Central memory CD4-positive, alpha-beta T cell (primary cell): ENCODE data around the gene RIPPLY1.
"Not testable (repeated sequence)": the region's sequence is repeated elsewhere in the genome, so short reads cannot be mapped to it uniquely, and the experiment has no call there.

Experiments used
- DNase-seq: peaks from one replicate; pipeline ENCODE4 v3.0.0; 2022

RIPPLY1 gene

GRCh38 chrX:106906361-106906760 lies 3.2 kb upstream of the RIPPLY1 start:
- no peak for DNase-seq

- DNase-seq = no peak
Measured at GRCh38 chrX:106905064-106905708, 2.0 kb upstream of the RIPPLY1 start.

GRCh38 chrX:106903856-106904528 lies 851 bp upstream of the RIPPLY1 start:
- DNase-seq = no peak

GRCh38 chrX:106902684-106903083 lies 457 bp downstream of the RIPPLY1 start:
- DNase-seq = no peak

GRCh38 chrX:106901781-106902219 lies 1.3 kb downstream of the RIPPLY1 start:
- DNase-seq = no peak

- no peak for DNase-seq
Measured at GRCh38 chrX:106901341-106901740, 1.8 kb downstream of the RIPPLY1 start.

- no peak for DNase-seq
Measured at GRCh38 chrX:106899841-106900240, 3.3 kb downstream of the RIPPLY1 start.

- no peak for DNase-seq
Measured at GRCh38 chrX:106899276-106899675, 3.9 kb downstream of the RIPPLY1 start.

GRCh38 chrX:106898462-106898861 lies 4.7 kb downstream of the RIPPLY1 start:
- DNase-seq = peak; percentile 29

GRCh38 chrX:106897259-106897658 lies 5.9 kb downstream of the RIPPLY1 start:
- DNase-seq = no peak

GRCh38 chrX:106894978-106895452 lies 8.1 kb downstream of the RIPPLY1 start:
- no peak for DNase-seq

- DNase-seq = peak; percentile 44
Measured at GRCh38 chrX:106894392-106894909, 8.7 kb downstream of the RIPPLY1 start.

GRCh38 chrX:106891762-106892460 lies 11.2 kb downstream of the RIPPLY1 start:
- DNase-seq = no peak

- DNase-seq = no peak
Measured at GRCh38 chrX:106889468-106889867, 13.7 kb downstream of the RIPPLY1 start.

GRCh38 chrX:106875151-106875550 lies 28.0 kb downstream of the RIPPLY1 start:
- DNase-seq = no peak

- DNase-seq = peak; percentile 17
Measured at GRCh38 chrX:106874075-106874474, 29.1 kb downstream of the RIPPLY1 start.

- not testable (repeated sequence) for DNase-seq
Measured at GRCh38 chrX:106872796-106873195, 30.3 kb downstream of the RIPPLY1 start.

- DNase-seq = no peak
Measured at GRCh38 chrX:106863697-106864096, 39.4 kb downstream of the RIPPLY1 start.

GRCh38 chrX:106862972-106863688 lies 40.0 kb downstream of the RIPPLY1 start:
- peak; percentile 17 for DNase-seq
